ENCODE data around the gene CCDC192.
A peak's percentile ranks its signal among the peaks of the same experiment; 100 is the strongest.
"Not testable (repeated sequence)": the region's sequence is repeated elsewhere in the genome, so short reads cannot be mapped to it uniquely, and the experiment has no call there.

The CCDC192 gene

GRCh38 chr5:127700237-127700766, 2.9 kb upstream of the CCDC192 start:
- no peak for DNase-seq (ENCODE audit: low read depth)
- no peak for TF ChIP-seq CTCF (conservative IDR thresholded peaks at IDR 0.05; ENCODE audit: low read length)

GRCh38 chr5:127702434-127702833, 757 bp upstream of the CCDC192 start:
- no peak for DNase-seq (ENCODE audit: low read depth)
- no peak overlapping the region for H3K4me3 ChIP-seq (ENCODE audit: low read length)
- TF ChIP-seq CTCF (conservative IDR thresholded peaks at IDR 0.05; ENCODE audit: low read length), result no peak

More at GRCh38 chr5:127700237-127700766, 2.9 kb upstream of the CCDC192 start:
- no peak overlapping the region for H3K4me3 ChIP-seq (ENCODE audit: low read length)

- H3K4me3 ChIP-seq (ENCODE audit: low read length), result no peak overlapping the region
- peak; percentile 69 for DNase-seq (ENCODE audit: low read depth)
- no peak for TF ChIP-seq CTCF (conservative IDR thresholded peaks at IDR 0.05; ENCODE audit: low read length)
Measured at GRCh38 chr5:127705120-127705892, 2.1 kb downstream of the CCDC192 start.

- DNase-seq (ENCODE audit: low read depth), result no peak
- TF ChIP-seq CTCF (conservative IDR thresholded peaks at IDR 0.05; ENCODE audit: low read length), result no peak
- no peak overlapping the region for H3K4me3 ChIP-seq (ENCODE audit: low read length)
Measured at GRCh38 chr5:127706691-127707090, 3.5 kb downstream of the CCDC192 start.

DNA sequence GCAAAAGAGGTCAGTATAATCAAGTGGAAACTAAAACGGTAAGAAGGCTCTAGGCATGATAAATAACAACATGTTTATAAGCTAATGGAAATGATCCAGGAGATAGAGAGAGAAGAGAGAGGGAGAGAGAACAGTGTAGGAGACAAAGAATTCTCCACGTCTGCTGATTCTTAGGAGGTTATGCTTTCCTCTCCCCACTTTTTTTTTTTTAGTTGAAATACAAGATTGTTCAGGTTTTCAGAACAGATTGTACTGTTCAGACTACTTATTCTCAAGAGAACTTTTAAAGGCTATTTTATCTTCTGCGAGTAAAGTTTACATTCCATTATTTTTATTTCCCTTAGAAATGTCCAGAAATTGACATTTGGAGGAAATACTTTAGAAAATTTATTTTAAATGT, 4.0 kb downstream of the CCDC192 start:
- no peak overlapping the region for H3K4me3 ChIP-seq (ENCODE audit: low read length)
- TF ChIP-seq CTCF (conservative IDR thresholded peaks at IDR 0.05; ENCODE audit: low read length), result no peak
- no peak for DNase-seq (ENCODE audit: low read depth)

GRCh38 chr5:127713083-127713482, 9.9 kb downstream of the CCDC192 start:
- H3K4me3 ChIP-seq (ENCODE audit: low read length); DNase-seq (ENCODE audit: low read depth): not testable (repeated sequence)

DNA sequence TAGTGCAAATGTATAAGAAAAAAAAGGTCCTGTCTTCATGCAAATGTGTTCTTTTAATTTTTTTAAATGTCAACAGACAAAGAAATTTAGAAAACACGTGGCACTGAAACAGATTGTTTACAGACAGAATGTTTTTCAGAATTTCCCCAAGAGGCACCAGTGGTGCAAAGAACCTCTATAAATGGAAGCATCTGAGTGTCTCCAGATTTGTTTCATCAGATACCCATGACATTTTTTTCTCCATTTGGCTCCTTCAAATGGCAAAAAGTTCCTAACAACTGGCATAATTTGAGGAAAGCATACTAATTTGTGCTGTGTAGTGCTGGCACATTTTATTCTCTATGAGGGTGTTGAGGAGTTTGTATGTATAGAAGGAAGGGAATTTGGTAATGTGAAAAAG, 15.0 kb downstream of the CCDC192 start:
- no peak for TF ChIP-seq CTCF (conservative IDR thresholded peaks at IDR 0.05; ENCODE audit: low read length)
- DNase-seq (ENCODE audit: low read depth), result no peak

More for the DNA sequence above, 15.0 kb downstream of the CCDC192 start:
- no peak overlapping the region for H3K4me3 ChIP-seq (ENCODE audit: low read length)

Data from AG10803 (cell line).